Embryonic facial prominence (tissue), 1 donor: Measurements from ENCODE around the gene APBA3.

Experiments
- DNase-seq: peaks from one replicate; pipeline ENCODE4 v3.0.0-alpha.2; 2016; ENCODE audit errors: extremely low spot score

Gene APBA3

GRCh38 chr19:3720349-3720917 lies 41.1 kb downstream of the APBA3 start:
- DNase-seq = no peak

- no peak for DNase-seq
These were observed 41.6 kb downstream of the APBA3 start for GRCh38 chr19:3719868-3720267.

- no peak for DNase-seq
These were observed 45.3 kb downstream of the APBA3 start for GRCh38 chr19:3716147-3716668.

- no peak for DNase-seq
These were observed 48.6 kb downstream of the APBA3 start for GRCh38 chr19:3712663-3713611.

- no peak for DNase-seq
These were observed 51.2 kb downstream of the APBA3 start for GRCh38 chr19:3710265-3710812.

- no peak for DNase-seq
These were observed 53.1 kb downstream of the APBA3 start, which contains the start of gene TJP3 for GRCh38 chr19:3708207-3708931. TSS of gene TJP3 (plus strand) at chr19:3708384. CDS start at chr19:3728433, 20,049 bp downstream.

- DNase-seq = no peak
These were observed 53.7 kb downstream of the APBA3 start for GRCh38 chr19:3707868-3708206.

GRCh38 chr19:3701200-3701599 lies 60.3 kb downstream of the APBA3 start:
- no peak for DNase-seq
